Duodenal mucosa (tissue), 2 donors: Measurements from ENCODE around the gene CCDC137.
"Not testable (repeated sequence)": the region's sequence is repeated elsewhere in the genome, so short reads cannot be mapped to it uniquely, and the experiment has no call there.

Experiments used
- H3K27ac ChIP-seq: one replicate; pipeline ENCODE4 v1.7.0; 2013; ENCODE audit warnings: low read depth, low read length
- H3K27me3 ChIP-seq, 2 donors: one replicate each; pipeline ENCODE4 v1.7.0; 2013; ENCODE audit warnings: low read length in 2 of 2, control low read depth in 1 of 2; ENCODE audit not compliant: insufficient read depth in 2 of 2, control insufficient read depth in 1 of 2
- H3K36me3 ChIP-seq, 2 donors: one replicate each; pipeline ENCODE4 v1.7.0; 2013; ENCODE audit warnings: low read length in 2 of 2, control low read depth in 1 of 2; ENCODE audit not compliant: insufficient read depth in 2 of 2, control insufficient read depth in 1 of 2
- H3K4me1 ChIP-seq, 2 donors: one replicate each; pipeline ENCODE4 v1.7.0; 2013; ENCODE audit warnings: low read length in 2 of 2, control low read depth in 1 of 2; ENCODE audit not compliant: insufficient read depth in 2 of 2, control insufficient read depth in 1 of 2
- H3K4me3 ChIP-seq, 2 donors: one replicate each; pipeline ENCODE4 v1.7.0; 2013; ENCODE audit warnings: low read length in 2 of 2, low read depth in 1 of 2
- H3K9ac ChIP-seq, 2 donors: one replicate each; pipeline ENCODE4 v1.7.0; 2013; ENCODE audit warnings: low read length in 2 of 2, low read depth in 1 of 2
- H3K9me3 ChIP-seq, 2 donors: one replicate each; pipeline ENCODE4 v1.7.0; 2013; ENCODE audit warnings: low read length in 2 of 2, control low read depth in 1 of 2; ENCODE audit not compliant: control insufficient read depth in 1 of 2

Gene CCDC137, protein sequence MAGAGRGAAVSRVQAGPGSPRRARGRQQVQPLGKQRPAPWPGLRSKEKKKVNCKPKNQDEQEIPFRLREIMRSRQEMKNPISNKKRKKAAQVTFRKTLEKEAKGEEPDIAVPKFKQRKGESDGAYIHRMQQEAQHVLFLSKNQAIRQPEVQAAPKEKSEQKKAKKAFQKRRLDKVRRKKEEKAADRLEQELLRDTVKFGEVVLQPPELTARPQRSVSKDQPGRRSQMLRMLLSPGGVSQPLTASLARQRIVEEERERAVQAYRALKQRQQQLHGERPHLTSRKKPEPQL

DNA sequence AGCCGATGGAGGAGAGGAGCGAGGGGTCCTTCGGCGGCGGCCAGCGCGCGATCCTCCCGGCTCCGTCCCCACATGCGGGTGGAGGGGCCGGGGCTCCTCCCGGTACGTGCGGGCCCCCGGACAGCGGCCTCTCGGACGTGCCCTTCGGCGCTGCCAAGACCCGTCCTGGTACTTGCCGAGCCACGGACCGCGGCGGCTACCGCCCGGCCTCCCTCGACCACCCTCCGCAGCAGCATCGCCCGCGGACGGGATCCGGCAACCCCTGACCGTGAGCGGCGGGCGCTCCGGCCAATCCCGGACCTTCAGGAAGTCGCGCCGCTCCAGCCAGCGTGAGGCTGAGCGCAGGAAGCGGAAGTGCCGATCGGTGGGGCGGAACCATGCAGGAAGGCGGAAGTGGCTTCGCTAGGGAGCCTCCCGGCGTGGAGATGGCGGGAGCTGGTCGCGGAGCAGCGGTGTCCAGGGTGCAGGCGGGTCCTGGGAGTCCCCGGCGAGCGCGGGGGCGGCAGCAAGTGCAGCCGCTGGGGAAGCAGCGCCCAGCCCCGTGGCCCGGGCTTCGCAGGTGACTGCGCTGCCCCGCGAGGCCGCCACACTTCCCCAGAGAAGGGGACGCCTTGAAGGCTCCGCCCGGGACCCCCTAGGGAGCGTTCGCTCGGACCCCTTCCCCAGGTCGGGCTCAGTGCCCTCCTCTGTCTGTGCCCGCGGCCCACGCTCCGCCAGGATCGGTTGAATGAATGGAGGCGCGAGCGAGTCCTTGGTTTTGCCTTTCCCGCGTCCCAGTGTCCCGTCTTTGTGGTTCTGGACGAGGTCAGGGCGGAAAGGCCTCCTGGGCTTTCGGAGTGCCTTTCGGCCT lies at the start of gene CCDC137, which contains the start of gene OXLD1:
Gene CCDC137 (plus strand): TSS at position 396 of the 850 bp plus-strand sequence. CDS start 30 bp downstream, at position 426.
Gene OXLD1 (minus strand): TSS at position 264 of the 850 bp plus-strand sequence. CDS start 28 bp downstream, at position 236.
- peak within 1 kb of the TSS; percentile 72 to 89 for H3K4me3 ChIP-seq
- peak within 1 kb of the TSS; percentile 69 to 91 for H3K9ac ChIP-seq
- no peaks in the 10 kb centered on the region for H3K9me3 ChIP-seq
- peaks cover 6 to 36% of the 10 kb centered on the region in 2 donors for H3K36me3 ChIP-seq
- H3K4me1 ChIP-seq = peaks cover 14 to 16% of the 10 kb centered on the region in 2 donors
- H3K27me3 ChIP-seq = no peaks in the 10 kb centered on the region
- peak within 1 kb of the TSS; percentile 64 for H3K27ac ChIP-seq

DNA sequence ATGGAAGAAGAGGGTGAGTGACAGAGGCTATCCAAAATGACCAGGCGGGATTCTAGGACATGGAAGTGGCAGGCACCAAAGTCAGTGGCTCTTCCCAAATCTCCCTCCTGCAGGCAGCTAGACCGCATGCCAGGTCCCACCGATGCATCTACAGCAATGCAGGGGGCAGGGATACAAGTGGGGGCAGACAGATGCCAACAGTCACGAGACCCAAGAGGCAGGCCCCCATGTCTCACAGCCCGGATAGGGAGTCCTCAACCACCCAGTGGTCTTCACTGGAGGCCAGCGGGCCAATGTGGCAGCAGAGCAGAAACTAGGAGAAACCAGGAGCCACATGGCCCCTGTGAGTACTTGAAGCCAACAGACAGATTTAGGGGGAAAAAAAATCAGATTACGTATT lies 49.7 kb upstream of the CCDC137 start:
- Histone ChIP-seq H3K9ac (no peak overlapping the region), H3K9me3 (no peaks in the 10 kb centered on the region), H3K27me3 (no peaks in the 10 kb centered on the region), H3K27ac (no peak overlapping the region), H3K4me1 (no peaks in the 10 kb centered on the region), H3K36me3 (peaks cover 35 to 62% of the 10 kb centered on the region in 2 donors), H3K4me3 (no peak overlapping the region)

DNA sequence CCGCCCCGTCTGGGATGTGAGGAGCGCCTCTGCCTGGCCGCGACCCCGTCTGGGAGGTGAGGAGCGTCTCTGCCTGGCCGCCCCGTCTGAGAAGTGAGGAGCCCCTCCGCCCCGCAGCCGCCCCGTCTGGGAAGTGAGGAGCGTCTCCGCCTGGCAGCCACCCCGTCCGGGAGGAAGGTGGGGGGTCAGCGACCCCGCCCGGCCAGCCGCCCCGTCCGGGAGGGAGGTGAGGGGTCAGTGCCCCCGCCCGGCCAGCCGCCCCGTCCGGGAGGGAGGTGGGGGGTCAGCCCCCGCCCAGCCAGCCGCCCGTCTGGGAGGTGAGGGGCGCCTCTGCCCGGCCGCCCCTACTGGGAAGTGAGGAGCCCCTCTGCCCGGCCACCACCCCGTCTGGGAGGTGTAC lies 48.2 kb upstream of the CCDC137 start:
- H3K9me3 ChIP-seq, H3K27ac ChIP-seq, H3K27me3 ChIP-seq, H3K4me1 ChIP-seq, H3K9ac ChIP-seq, H3K4me3 ChIP-seq: not testable (repeated sequence)
- peaks cover 30 to 60% of the 10 kb centered on the region in 2 donors for H3K36me3 ChIP-seq

DNA sequence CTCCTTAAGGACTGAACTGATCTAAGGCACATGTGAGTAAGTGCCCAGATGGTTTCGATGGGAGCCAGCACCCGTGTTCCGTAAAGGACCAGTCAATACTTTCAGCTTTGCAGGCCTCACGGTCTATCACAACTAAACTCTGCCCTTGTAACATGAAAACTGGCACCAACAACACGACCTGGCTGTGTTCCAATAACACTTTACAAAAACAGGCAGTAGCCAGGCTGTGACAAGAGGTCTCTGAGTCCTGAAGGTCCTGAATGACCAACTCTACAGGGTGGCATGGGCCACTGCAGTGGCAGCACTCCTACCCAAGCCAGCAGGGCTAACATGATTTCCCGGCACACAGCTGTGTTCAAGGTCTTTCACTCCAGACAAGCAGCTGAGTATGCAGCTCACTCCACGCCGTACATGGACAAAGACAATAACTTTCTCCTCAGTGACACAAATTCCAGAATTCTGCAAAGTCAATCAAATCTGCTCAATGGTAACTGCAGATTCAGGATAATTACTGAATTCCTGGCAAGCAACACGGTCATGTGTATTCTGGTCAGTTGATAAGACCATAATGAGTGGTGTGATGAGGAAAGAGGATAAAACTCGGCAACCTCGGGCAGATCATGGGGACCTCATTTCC lies 44.9 kb upstream of the CCDC137 start:
- Histone ChIP-seq H3K4me3 (no peak overlapping the region), H3K27ac (no peak overlapping the region), H3K9me3 (no peaks in the 10 kb centered on the region), H3K4me1 (no peaks in the 10 kb centered on the region), H3K27me3 (no peaks in the 10 kb centered on the region), H3K9ac (no peak overlapping the region), H3K36me3 (peaks cover 38 to 73% of the 10 kb centered on the region in 2 donors)

DNA sequence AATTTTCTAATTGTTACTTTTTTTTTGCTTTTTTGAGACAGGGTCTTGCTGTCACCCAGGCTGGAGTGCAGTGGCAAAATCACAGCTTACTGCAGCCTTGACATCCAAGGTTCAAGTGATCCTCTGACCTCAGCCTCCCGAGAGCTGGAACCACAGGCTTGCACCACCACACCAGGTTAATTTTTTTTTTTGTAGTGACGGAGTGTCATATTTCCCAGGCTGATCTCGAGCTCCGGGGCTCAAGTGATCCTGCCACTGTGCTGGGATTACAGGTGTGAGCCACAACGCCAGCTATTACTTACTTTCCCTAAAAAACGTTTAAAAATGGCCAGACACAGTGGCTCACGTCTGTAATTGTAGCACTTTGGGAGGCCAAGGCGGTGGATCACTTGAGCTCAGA lies 36.3 kb upstream of the CCDC137 start:
- Histone ChIP-seq H3K4me1 (peaks cover under 1 to 1% of the 10 kb centered on the region in 2 donors), H3K9me3 (no peaks in the 10 kb centered on the region), H3K27ac (no peak overlapping the region), H3K4me3 (no peak overlapping the region), H3K36me3 (peaks cover 10 to 41% of the 10 kb centered on the region in 2 donors), H3K9ac (no peak overlapping the region), H3K27me3 (no peaks in the 10 kb centered on the region)

DNA sequence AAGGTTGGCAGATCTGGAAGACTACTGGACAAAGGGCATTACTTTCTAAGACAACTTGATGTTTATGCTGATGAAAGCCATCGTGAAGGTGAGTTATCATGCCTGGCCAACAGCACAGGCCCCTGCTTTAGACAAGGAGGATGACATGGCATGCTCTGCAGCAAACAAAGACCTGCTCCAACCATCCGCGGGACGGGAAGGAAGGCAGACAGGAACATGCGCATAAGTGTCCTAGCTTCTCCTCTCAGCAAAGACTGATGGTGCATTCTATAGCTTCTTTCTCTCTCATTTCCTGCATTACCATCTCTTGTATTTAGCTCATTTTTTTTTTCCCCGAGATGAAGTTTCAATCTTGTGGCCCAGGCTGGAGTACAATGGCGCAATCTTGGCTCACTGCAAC lies 35.1 kb upstream of the CCDC137 start:
- Histone ChIP-seq H3K4me3 (no peak overlapping the region), H3K4me1 (peaks cover 8 to 12% of the 10 kb centered on the region in 2 donors), H3K27me3 (no peaks in the 10 kb centered on the region), H3K9ac (no peak overlapping the region), H3K27ac (no peak overlapping the region), H3K9me3 (no peaks in the 10 kb centered on the region), H3K36me3 (peaks cover 5 to 28% of the 10 kb centered on the region in 2 donors)

DNA sequence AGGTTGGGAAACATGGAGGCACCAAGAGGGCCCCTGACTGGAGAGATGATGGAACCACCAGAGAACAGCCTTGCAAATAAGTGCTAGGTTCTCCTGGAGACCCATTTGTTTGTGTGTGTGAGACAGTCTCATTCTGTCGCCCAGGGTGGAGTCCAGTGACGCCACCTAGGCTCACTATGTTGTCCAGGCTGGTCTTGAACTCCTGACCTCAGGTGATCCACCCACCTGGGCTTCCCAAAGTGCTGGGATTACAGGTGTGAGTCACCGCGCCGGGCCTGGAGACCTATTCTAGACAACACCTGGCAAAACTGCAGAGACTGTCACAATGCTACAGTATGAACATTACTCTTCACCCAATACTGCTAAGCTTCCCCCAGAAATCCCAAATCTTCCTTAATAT lies 31.1 kb upstream of the CCDC137 start:
- Histone ChIP-seq H3K4me1 (peaks cover 8 to 12% of the 10 kb centered on the region in 2 donors), H3K27me3 (no peaks in the 10 kb centered on the region), H3K4me3 (peak overlapping the region; percentile 76 to 84)

DNA sequence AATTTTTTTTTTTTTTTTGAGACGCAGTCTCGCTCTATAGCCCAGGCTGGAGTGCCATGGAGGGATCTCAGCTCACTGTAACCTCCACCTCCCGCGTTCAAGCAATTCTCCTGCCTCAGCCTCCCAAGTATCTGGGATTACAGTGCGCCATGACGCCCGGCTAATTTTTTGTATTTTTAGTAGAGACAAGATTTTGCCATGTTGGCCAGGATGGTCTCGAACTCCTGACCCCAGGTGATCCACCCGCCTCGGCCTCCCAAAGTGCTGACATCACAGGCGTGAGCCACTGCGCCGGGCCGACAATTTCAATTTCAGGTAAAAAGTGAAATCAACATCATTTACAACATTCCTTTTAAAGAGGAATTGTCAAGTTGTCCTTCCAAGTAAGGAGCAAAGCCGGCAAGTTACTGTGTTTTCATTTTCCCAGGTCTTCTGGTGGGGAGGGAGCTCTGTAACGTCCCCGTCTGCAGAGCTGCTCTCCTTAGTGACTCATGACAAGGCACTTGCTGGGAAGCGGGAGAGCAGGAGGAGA lies 30.5 kb upstream of the CCDC137 start:
- H3K4me3 ChIP-seq = peak overlapping the region; percentile 76 to 84
- H3K27me3 ChIP-seq = no peaks in the 10 kb centered on the region
- H3K4me1 ChIP-seq = peaks cover 8 to 12% of the 10 kb centered on the region in 2 donors
- H3K9ac ChIP-seq = peak overlapping the region; percentile 75 to 76
- peak overlapping the region; percentile 65 for H3K27ac ChIP-seq
- H3K36me3 ChIP-seq = peaks cover 0 to 3% of the 10 kb centered on the region in 2 donors
- H3K9me3 ChIP-seq = no peaks in the 10 kb centered on the region

More for the DNA sequence above, 31.1 kb upstream of the CCDC137 start:
- H3K27ac ChIP-seq = no peak overlapping the region
- no peaks in the 10 kb centered on the region for H3K9me3 ChIP-seq
- H3K9ac ChIP-seq = peak overlapping the region in 1 of 2 donors; percentile 75
- H3K36me3 ChIP-seq = peaks cover 0 to 3% of the 10 kb centered on the region in 2 donors

DNA sequence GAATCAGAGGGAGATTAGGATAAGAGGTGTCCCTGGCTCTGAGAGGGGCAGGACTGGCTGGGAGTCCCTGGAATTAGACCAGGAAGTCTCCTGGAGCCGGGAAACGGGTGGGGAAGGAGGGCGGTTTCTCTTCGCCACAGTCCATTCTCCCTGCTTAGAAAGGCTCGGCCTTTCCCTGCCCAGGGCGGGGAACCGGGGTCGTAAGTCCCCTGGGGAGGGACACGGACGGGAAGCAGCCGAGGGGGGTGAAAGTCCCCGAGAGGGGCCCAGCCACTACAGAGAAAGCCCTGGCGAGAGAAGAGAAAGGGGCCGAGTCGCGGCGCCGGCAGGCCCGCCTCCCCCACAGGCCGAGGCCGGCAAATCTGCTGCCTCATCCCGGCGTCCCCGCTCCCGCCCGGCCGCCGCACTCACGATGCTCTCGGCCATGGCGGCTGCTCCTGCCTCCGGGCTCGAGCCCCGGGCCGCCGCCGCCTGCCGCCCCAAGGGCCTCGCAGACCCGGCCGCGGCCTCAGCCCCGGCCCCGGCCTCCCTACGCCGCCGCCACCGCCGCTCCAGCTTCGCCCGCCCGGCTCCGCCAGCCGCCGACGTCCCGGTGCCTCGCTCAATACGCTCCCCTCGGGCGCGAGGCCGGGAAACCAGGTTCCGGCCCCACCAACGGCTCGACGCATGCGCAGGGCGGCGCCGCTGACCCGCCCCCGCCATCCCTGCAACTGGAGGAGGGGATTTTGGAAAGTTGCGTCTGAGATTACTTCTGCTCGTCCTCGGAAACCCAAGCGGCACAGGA lies 29.8 kb upstream of the CCDC137 start, which contains the start of the genes NPLOC4 and TSPAN10:
Gene NPLOC4 (minus strand): TSS at position 608 of the 784 bp plus-strand sequence. CDS start 182 bp downstream, at position 426.
Gene TSPAN10 (plus strand): TSS at position 692 of the 784 bp plus-strand sequence. CDS start 5,217 bp downstream, outside the sequence.
- Histone ChIP-seq H3K9me3 (no peaks in the 10 kb centered on the region), H3K36me3 (no peaks in the 10 kb centered on the region), H3K4me1 (peaks cover 8 to 12% of the 10 kb centered on the region in 2 donors), H3K27me3 (no peaks in the 10 kb centered on the region), H3K27ac (peak within 1 kb of the TSS; percentile 65), H3K4me3 (peak within 1 kb of the TSS; percentile 76 to 84), H3K9ac (peak within 1 kb of the TSS; percentile 75 to 76)
